Activated CD8-positive, alpha-beta T cell treated with anti-CD3 and anti-CD28 coated beads for 36 hours (primary cell): ENCODE measurements around the gene CTNNA2. TPM values are rescaled to one million over a fixed set of nuclear protein-coding genes. Genes with fewer than 3 reads are reported as not detected.
"Not testable (repeated sequence)": the region's sequence is repeated elsewhere in the genome, so short reads cannot be mapped to it uniquely, and the experiment has no call there.

Experiments
- ATAC-seq: fragments of 200-7000 bp; cut with Tn5 transposase; one replicate; pipeline ENCODE4 v1.10.0; 2021; ENCODE audit warnings: mild to moderate bottlenecking, moderate library complexity
- CTCF ChIA-PET: fragments of 350-600 bp; sonication (Branson Sonifier 250); formaldehyde crosslinking; loops from one replicate; lab custom pipeline; 2021; ENCODE audit warnings: antibody characterized with exemption; lab: Charles Lee
- POLR2A ChIA-PET: fragments of 350-600 bp; sonication (Branson Sonifier 250); formaldehyde crosslinking; loops from one replicate; lab custom pipeline; 2021; ENCODE audit warnings: antibody characterized with exemption; lab: Charles Lee
- DNase-seq: peaks from one replicate; pipeline ENCODE4 v3.0.0-alpha.2; 2020
- H3K27ac Mint-ChIP-seq: one replicate; pipeline ENCODE4 v1.8.0; 2021; ENCODE audit warnings: mild to moderate bottlenecking, mixed read lengths
- H3K27me3 Mint-ChIP-seq: one replicate; pipeline ENCODE4 v1.8.0; 2021; ENCODE audit warnings: mixed read lengths
- H3K36me3 Mint-ChIP-seq: one replicate; pipeline ENCODE4 v1.8.0; 2021; ENCODE audit warnings: low read depth, mixed read lengths
- H3K4me1 Mint-ChIP-seq: one replicate; pipeline ENCODE4 v1.8.0; 2021; ENCODE audit warnings: low read depth, mixed read lengths
- H3K4me3 Mint-ChIP-seq: one replicate; pipeline ENCODE4 v1.8.0; 2021; ENCODE audit warnings: mild to moderate bottlenecking, moderate library complexity, mixed read lengths
- H3K9me3 Mint-ChIP-seq: one replicate; pipeline ENCODE4 v1.8.0; 2021; ENCODE audit warnings: mixed read lengths
- intact Hi-C: fragments of 100-400 bp; cut with micrococcal nuclease; formaldehyde crosslinking; loops from one replicate; pipeline ENCODE4 v1.10.0; 2022
- total RNA-seq, 2 experiments: library from RNA; stranded (reverse); gene quantifications; one replicate each; pipeline ENCODE4 v1.2.3, GENCODE V29; 2021
- TF ChIP-seq, protein P1 (sequence below): fragments of 200-600 bp; IDR thresholded peaks from one replicate; pipeline ENCODE4 v1.8.0; 2022; ENCODE audit warnings: antibody characterized with exemption, mild to moderate bottlenecking

CTNNA2 gene
- total RNA-seq, 2 experiments from 2014 or later, result not detected

DNA sequence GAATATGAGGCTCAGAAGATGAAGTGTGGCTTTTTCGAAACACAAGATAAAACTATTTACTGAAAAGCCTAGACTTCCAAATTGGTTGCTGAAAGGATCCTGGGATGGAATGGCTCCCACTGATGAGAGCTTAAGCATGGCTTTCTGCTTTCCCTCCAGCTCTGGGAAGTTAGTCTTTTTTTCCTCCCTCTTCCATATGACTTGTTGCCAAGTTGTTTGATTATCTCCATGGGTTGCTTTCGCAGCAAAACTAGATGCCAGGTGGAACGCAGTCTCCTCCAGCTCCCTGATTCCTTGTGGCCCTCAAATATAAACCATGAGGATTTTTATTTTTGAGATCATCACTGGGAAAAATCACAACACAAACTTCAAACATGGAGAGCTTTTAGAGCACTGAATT, 515.2 kb downstream of the CTNNA2 start:
- H3K9me3 Mint-ChIP-seq, result peaks cover 3% of the 10 kb centered on the region
- no peak overlapping the region for H3K4me3 Mint-ChIP-seq
- H3K27ac Mint-ChIP-seq, result no peak overlapping the region
- no peaks in the 10 kb centered on the region for H3K27me3 Mint-ChIP-seq
- no peaks in the 10 kb centered on the region for H3K36me3 Mint-ChIP-seq
- intact Hi-C loops, result no loop called here
- CTCF ChIA-PET, result no interaction called here
- POLR2A ChIA-PET, result no interaction called here
- ATAC-seq (no peak), DNase-seq (no peak)
- H3K4me1 Mint-ChIP-seq, result no peaks in the 10 kb centered on the region
- TF ChIP-seq, protein P1, sequence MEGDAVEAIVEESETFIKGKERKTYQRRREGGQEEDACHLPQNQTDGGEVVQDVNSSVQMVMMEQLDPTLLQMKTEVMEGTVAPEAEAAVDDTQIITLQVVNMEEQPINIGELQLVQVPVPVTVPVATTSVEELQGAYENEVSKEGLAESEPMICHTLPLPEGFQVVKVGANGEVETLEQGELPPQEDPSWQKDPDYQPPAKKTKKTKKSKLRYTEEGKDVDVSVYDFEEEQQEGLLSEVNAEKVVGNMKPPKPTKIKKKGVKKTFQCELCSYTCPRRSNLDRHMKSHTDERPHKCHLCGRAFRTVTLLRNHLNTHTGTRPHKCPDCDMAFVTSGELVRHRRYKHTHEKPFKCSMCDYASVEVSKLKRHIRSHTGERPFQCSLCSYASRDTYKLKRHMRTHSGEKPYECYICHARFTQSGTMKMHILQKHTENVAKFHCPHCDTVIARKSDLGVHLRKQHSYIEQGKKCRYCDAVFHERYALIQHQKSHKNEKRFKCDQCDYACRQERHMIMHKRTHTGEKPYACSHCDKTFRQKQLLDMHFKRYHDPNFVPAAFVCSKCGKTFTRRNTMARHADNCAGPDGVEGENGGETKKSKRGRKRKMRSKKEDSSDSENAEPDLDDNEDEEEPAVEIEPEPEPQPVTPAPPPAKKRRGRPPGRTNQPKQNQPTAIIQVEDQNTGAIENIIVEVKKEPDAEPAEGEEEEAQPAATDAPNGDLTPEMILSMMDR, result no peak

DNA sequence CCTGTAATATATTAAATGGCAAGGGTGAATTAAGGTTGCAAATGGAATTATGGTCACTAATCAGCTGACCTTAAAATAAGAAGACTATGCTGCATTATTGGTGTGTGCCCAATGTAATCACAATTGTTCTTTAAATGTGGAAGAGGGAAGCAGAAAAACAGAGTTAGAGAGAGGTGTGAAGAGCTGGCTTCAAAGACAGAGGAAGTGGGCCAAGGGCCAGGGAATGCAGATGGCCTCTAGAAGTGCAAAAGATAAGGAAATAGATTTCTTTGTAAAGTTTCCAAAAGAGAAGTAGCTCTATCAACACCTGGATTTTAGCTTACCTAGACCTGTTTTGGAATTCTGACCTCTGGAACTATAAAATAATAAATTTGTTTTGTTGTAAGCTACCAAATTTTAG, 515.7 kb downstream of the CTNNA2 start:
- DNase-seq, result no peak
- Mint-ChIP-seq H3K4me1 (no peaks in the 10 kb centered on the region), H3K4me3 (no peak overlapping the region), H3K9me3 (peaks cover 3% of the 10 kb centered on the region), H3K27me3 (no peaks in the 10 kb centered on the region), H3K36me3 (no peaks in the 10 kb centered on the region), H3K27ac (no peak overlapping the region)
- ChIA-PET POLR2A (no interaction called here), CTCF (no interaction called here)
- no peak for ATAC-seq
- intact Hi-C loops, result no loop called here
- TF ChIP-seq, protein P1, result no peak

DNA sequence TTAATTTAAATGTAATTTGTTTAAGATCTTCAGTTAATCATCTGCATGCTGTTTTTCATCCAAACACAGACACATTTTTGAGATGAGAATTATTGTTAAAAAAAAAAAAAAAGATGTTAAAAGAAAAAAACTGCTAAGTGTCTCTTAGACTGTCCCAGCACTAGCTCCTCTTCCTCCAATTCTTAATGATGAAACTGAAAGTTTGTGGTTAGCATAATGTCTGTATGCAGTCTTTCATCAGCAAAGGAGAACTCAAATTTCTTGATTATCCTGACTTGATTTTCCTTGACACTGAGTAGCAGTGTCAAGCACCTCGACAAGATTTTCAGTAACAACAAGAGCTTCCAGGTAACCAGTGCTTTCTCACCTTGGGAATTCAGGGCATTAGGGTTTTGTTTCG, 517.3 kb downstream of the CTNNA2 start:
- ATAC-seq, result no peak
- CTCF ChIA-PET, result no interaction called here

DNA sequence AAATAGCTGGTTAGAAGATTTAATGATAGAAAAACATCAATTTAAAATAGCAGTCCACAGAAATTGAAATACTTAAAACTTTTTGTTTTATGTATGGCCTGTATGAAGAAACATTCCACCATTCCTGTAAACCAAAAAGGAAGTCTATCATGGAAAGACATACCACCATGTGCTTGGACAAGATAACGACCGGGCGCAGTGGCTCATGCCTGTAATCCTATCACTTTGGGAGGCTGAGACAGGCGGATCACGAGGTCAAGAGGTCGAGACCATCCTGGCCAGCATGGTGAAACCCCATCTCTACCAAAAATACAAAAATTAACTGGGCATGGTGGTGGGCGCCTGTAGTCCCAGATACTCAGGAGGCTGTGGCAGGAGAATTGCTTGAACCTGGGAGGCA, 519.8 kb downstream of the CTNNA2 start:
- ATAC-seq, H3K27me3 Mint-ChIP-seq, H3K4me3 Mint-ChIP-seq, POLR2A ChIA-PET, H3K9me3 Mint-ChIP-seq, CTCF ChIA-PET, H3K36me3 Mint-ChIP-seq, H3K4me1 Mint-ChIP-seq, DNase-seq, intact Hi-C loops, H3K27ac Mint-ChIP-seq: not testable (repeated sequence)

More for the DNA sequence above, 517.3 kb downstream of the CTNNA2 start:
- Mint-ChIP-seq H3K27ac (no peak overlapping the region), H3K4me3 (no peak overlapping the region), H3K36me3 (no peaks in the 10 kb centered on the region), H3K9me3 (peaks cover 3% of the 10 kb centered on the region), H3K27me3 (no peaks in the 10 kb centered on the region), H3K4me1 (no peaks in the 10 kb centered on the region)
- intact Hi-C loops, result no loop called here
- TF ChIP-seq, protein P1, result no peak
- no peak for DNase-seq
- POLR2A ChIA-PET, result interaction anchor here (0.7 kb wide), 1 partner anchor 13 kb away, joined by 5 read pairs; no protein-coding TSS in a partner anchor

DNA sequence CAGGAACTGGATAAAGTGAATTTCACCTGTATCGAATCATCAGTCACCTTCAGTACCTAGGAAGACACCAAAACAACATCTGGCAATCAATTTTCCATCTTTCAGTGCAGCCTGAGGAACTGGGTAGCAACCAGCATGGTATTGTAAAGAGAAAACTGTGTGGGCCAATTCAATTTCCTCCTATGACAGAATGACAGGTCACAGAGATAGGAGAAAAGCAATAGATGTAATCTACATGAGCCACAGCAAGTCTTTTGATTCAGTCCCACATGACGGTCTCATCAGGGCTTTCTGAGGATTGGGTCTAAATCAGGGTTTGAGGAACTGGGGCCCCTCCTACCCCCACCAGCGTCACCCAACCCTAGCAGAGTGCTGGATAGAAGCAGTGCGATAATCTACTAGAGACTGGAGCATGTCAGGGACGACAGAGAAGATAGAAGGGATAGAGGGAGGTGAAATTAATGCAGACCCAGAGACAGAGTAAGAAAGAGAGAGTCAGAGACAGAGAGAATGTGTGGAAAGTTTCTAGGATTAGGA, 523.0 kb downstream of the CTNNA2 start:
- ATAC-seq (no peak), DNase-seq (no peak)
- no peaks in the 10 kb centered on the region for H3K4me1 Mint-ChIP-seq
- H3K27ac Mint-ChIP-seq, result no peak overlapping the region
- ChIA-PET POLR2A (no interaction called here), CTCF (no interaction called here)
- no peak overlapping the region for H3K4me3 Mint-ChIP-seq
- TF ChIP-seq, protein P1, result no peak
- intact Hi-C loops, result no loop called here
- H3K9me3 Mint-ChIP-seq, result no peaks in the 10 kb centered on the region
- H3K36me3 Mint-ChIP-seq, result no peaks in the 10 kb centered on the region
- H3K27me3 Mint-ChIP-seq, result no peaks in the 10 kb centered on the region
